Ovary (tissue), 9 donors: ENCODE measurements around the gene RBM15. TPM values are rescaled to one million over a fixed set of nuclear protein-coding genes. Genes with fewer than 3 reads are reported as not detected.

Experiments
- DNase-seq, 5 donors: peaks; one replicate each; pipeline ENCODE4 v3.0.0-alpha.2; 2019 to 2020
- H3K27ac ChIP-seq, 2 donors: fragments of 200-600 bp; one replicate each; pipeline versions ENCODE4 v1.5.1 to v1.8.0; 2019 to 2022
- H3K27me3 ChIP-seq: fragments of 200-600 bp; one replicate; pipeline ENCODE4 v1.8.0; 2022
- H3K36me3 ChIP-seq: fragments of 200-600 bp; sonication (generic); one replicate; pipeline ENCODE4 v1.5.1; 2019
- H3K4me1 ChIP-seq: one replicate; pipeline ENCODE4 v1.8.1; 2013; ENCODE audit warnings: mild to moderate bottlenecking, moderate library complexity; ENCODE audit not compliant: insufficient read depth
- H3K4me3 ChIP-seq: fragments of 200-600 bp; sonication (generic); one replicate; pipeline ENCODE4 v1.5.1; 2017
- H3K9me3 ChIP-seq, 2 donors: fragments of 200-600 bp in 1 of 2; sonication (generic) in 1 of 2; one replicate each; pipeline versions ENCODE4 v1.5.1 to v1.8.1; 2013 to 2019; ENCODE audit warnings: mild to moderate bottlenecking in 1 of 2, moderate library complexity in 1 of 2
- EP300 ChIP-seq: sonication (generic); formaldehyde crosslinking; IDR thresholded peaks from one replicate; pipeline ENCODE4 v1.6.1; 2017; ENCODE audit warnings: antibody characterized with exemption
- POLR2A ChIP-seq: fragments of 450-650 bp; IDR thresholded peaks from one replicate; pipeline ENCODE4 v1.6.1; 2017; ENCODE audit warnings: antibody characterized with exemption, mild to moderate bottlenecking, moderate library complexity
- WGBS, 3 donors: extraction: QIAGEN DNeasy Blood & Tissue Kit in 1 of 3; methylation state at CpG; one replicate each; pipeline versions ENCODE4 v1.1.5 to v1.1.7; 2013 to 2017; 5-methylcytosine and 5-hydroxymethylcytosine counted together
- intact Hi-C, 4 donors: fragments of 100-400 bp; cut with DNase I; formaldehyde crosslinking; loops; one replicate each; pipeline versions ENCODE4 v1.11.0 to v1.15.1; 2022 to 2023
- polyA plus RNA-seq, 2 donors: library from polyadenylated mRNA; stranded (reverse); fragments of 200-250 nt in 1 of 2; fragments of 350-450 nt in 1 of 2; fragmentation: Illumina TruSeq in 1 of 2; extraction: RNeasy Lipid Tissue Mini Kit (QIAGEN cat#74804) in 1 of 2; gene quantifications; one replicate each; pipeline ENCODE4 v1.2.3, GENCODE V29; 2013 to 2014
- total RNA-seq, 7 donors: library from RNA; depleted of rRNA in 2 of 7; stranded (reverse); fragments of >200 nt in 2 of 7; fragmentation: NEBNext Ultra II Directional in 3 of 7; extraction: Animal tissue kit (Norgen Biotek cat#: 25700) in 3 of 7; gene quantifications; one replicate each; pipeline versions ENCODE4 v1.1.0 to v1.2.4, GENCODE V29; 2016 to 2023
- TF ChIP-seq, protein P1 (sequence below), 3 donors: fragments of 450-650 bp in 2 of 3; fragments of 200-600 bp in 1 of 3; IDR thresholded peaks; one replicate each; pipeline versions ENCODE4 v1.5.1 to v1.8.0; 2016 to 2022; ENCODE audit warnings: antibody characterized with exemption in 3 of 3, mild to moderate bottlenecking in 1 of 3
- donor health status: DM: no; HTN: no; CAD: no; lungs with moderate emphysema.
- donor health status: DM: no; HTN: no; CAD: no.
- donor health status: Bipolar disorder and iron deficiency.
- donor health status: DM: yes; HTN: yes; CAD: no.
- donor health status: DM: no; HTN: no; CAD: no.
- donor health status: DM: yes; HTN: yes; CAD: no.

Gene RBM15
- total and polyA plus RNA-seq, 9 donors: 3.4 to 28.7 (median 25.1) TPM

DNA sequence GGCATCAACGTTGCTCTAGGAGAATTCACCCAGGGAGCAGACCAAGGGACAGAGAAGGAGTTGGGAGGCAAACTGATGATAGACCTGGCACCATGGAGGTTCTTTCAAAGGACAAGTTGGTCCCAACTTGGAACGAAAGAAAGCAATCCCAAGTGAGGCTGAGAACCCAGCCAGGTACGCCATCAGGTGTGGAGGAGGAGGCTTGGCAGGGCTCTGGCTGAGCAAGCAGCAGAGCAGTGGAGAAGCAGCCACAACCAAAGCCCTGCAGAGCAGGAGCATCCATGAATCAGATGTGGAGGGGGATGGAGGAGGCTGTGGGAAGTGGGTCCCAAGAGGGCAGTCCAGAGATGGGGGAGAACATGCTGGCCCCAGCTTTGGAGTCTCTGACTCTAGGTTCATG lies 36.3 kb upstream of the RBM15 start:
- no peaks in the 10 kb centered on the region for H3K9me3 ChIP-seq
- no peak for TF ChIP-seq POLR2A
- TF ChIP-seq, protein P1, sequence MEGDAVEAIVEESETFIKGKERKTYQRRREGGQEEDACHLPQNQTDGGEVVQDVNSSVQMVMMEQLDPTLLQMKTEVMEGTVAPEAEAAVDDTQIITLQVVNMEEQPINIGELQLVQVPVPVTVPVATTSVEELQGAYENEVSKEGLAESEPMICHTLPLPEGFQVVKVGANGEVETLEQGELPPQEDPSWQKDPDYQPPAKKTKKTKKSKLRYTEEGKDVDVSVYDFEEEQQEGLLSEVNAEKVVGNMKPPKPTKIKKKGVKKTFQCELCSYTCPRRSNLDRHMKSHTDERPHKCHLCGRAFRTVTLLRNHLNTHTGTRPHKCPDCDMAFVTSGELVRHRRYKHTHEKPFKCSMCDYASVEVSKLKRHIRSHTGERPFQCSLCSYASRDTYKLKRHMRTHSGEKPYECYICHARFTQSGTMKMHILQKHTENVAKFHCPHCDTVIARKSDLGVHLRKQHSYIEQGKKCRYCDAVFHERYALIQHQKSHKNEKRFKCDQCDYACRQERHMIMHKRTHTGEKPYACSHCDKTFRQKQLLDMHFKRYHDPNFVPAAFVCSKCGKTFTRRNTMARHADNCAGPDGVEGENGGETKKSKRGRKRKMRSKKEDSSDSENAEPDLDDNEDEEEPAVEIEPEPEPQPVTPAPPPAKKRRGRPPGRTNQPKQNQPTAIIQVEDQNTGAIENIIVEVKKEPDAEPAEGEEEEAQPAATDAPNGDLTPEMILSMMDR (IDR thresholded peaks at IDR 0.05): no peak
- TF ChIP-seq EP300: no peak
- no peak overlapping the region for H3K4me3 ChIP-seq
- intact Hi-C loops: no loop called here
- 78 to 82% (median 80%) methylated on average over 3 of the region's 3 CpGs for WGBS, 3 donors
- no peak overlapping the region for H3K27ac ChIP-seq
- no peaks in the 10 kb centered on the region for H3K27me3 ChIP-seq
- DNase-seq: no peak
- H3K4me1 ChIP-seq: no peaks in the 10 kb centered on the region
- H3K36me3 ChIP-seq: no peaks in the 10 kb centered on the region

DNA sequence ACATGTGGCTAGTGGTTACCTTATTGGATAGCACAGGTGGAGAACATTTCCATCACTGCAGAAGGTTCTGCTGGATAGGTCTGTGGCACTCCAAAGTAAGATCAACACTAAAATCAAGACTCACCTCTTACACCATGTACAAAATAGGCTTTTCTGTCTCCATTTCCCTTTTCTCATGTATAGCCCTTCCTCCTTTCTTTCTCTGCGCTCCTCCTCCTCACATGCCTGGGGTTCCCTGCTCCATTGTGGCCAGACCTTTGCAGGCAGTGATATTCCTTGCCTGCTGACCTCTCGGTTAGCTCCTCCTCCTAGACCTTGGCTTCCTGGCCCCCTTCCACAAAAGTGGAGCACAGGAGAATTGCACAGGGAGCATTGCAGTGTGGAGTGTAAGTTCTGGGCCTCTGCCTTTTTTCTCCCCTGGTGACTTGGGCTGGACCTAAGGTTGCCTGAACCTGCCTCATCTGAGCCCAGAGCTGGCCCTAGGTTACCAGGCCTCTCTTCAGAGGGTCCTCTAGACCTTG lies 33.2 kb upstream of the RBM15 start:
- Histone ChIP-seq H3K9me3 (no peaks in the 10 kb centered on the region), H3K27ac (no peak overlapping the region), H3K4me3 (no peak overlapping the region), H3K4me1 (no peaks in the 10 kb centered on the region), H3K36me3 (no peaks in the 10 kb centered on the region), H3K27me3 (no peaks in the 10 kb centered on the region)
- TF ChIP-seq, protein P1 (IDR thresholded peaks at IDR 0.05): no peak
- TF ChIP-seq EP300: no peak
- no peak for TF ChIP-seq POLR2A
- 49 to 90% (median 74%) methylated on average over 2 of the region's 2 CpGs for WGBS, 3 donors
- no peak for DNase-seq
- intact Hi-C loops: no loop called here

DNA sequence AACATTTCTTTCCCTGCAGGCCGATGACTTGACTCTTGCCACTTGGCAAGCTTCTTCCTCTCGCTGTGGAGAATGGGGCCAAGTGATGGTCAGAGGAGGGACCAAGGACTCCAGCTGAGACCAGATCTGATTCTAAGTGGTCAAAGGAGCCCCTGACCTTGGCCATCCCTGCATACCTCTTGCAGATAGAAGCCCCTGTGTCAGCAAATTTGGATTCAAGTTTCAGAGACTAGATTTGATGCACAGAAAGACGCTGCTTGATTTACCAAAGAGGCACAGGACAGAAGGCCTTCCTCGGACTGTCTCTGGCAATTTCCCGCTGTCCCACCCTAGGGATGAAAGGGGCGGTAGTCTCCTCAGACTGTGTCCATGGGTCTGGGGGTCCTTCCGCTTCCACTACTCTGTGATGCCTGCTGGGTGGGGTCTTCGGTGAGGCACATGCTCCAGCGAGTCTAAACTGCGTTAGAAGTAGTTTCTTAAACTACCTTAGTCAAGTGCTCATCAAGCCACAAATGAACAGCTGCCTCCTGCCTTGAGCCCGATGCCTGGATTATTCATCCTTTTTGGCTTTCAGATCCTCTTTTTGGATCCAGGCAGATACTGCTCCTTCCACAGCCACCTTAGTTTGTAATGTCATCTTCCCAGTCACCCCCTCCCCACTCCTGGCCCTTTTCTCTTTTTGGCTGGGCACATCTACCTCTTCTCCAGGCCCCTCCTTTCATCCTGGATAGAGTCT lies 31.8 kb upstream of the RBM15 start:
- Histone ChIP-seq H3K27me3 (no peaks in the 10 kb centered on the region), H3K4me3 (no peak overlapping the region), H3K27ac (no peak overlapping the region), H3K36me3 (no peaks in the 10 kb centered on the region), H3K4me1 (peaks cover 2% of the 10 kb centered on the region), H3K9me3 (no peaks in the 10 kb centered on the region)
- WGBS, 3 donors: 70 to 80% (median 72%) methylated on average over 11 of the region's 11 CpGs
- TF ChIP-seq, protein P1 (IDR thresholded peaks at IDR 0.05): no peak
- TF ChIP-seq POLR2A: no peak
- no peak for TF ChIP-seq EP300
- intact Hi-C loops: no loop called here
- no peak for DNase-seq

DNA sequence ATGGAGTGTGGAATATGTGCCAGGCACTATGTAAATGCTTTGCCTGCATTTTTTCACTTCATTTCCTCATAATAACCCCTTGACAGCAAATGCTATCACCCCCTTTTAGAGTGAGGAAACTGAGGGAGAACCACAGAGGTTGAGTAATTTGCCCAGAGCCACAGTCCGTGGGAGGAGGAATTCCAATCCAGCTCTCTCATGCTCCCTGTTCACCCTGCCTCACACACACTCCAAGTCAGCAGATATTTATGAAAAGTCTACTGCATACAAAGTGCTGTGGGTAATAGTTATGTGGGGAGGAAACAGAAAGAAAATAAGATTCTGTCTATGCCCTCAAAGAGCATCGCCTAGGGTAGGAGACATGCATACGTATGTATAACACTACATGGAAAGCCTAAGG lies 30.9 kb upstream of the RBM15 start:
- intact Hi-C loops: no loop called here
- no peak for DNase-seq
- H3K9me3 ChIP-seq: no peaks in the 10 kb centered on the region
- peaks cover 2% of the 10 kb centered on the region for H3K4me1 ChIP-seq
- H3K36me3 ChIP-seq: no peaks in the 10 kb centered on the region
- TF ChIP-seq EP300: no peak
- TF ChIP-seq POLR2A: no peak
- TF ChIP-seq, protein P1 (IDR thresholded peaks at IDR 0.05): no peak
- H3K27ac ChIP-seq: no peak overlapping the region
- H3K27me3 ChIP-seq: no peaks in the 10 kb centered on the region
- H3K4me3 ChIP-seq: no peak overlapping the region
- WGBS, 3 donors: 14 to 25% (median 18%) methylated on average over 3 of the region's 3 CpGs
